SK-N-SH treated with all-trans-retinoic acid at 6 μM for 48 hours (cell line): ENCODE results near the gene FGF19.
"Not testable (repeated sequence)": the region's sequence is repeated elsewhere in the genome, so short reads cannot be mapped to it uniquely, and the experiment has no call there.

ENCODE experiments used
- TOX ChIP-seq: fragments of 250-450 bp; sonication (Bioruptor Pico); IDR thresholded peaks from 2 replicates; pipeline ENCODE4 v1.8.0; 2021; ENCODE audit warnings: mild to moderate bottlenecking, moderate library complexity, borderline replicate concordance
- ZNF8 ChIP-seq: fragments of 450-650 bp; formaldehyde crosslinking; IDR thresholded peaks from 2 replicates; pipeline ENCODE4 v1.5.0; 2020; ENCODE audit warnings: mild to moderate bottlenecking, moderate library complexity

DNA sequence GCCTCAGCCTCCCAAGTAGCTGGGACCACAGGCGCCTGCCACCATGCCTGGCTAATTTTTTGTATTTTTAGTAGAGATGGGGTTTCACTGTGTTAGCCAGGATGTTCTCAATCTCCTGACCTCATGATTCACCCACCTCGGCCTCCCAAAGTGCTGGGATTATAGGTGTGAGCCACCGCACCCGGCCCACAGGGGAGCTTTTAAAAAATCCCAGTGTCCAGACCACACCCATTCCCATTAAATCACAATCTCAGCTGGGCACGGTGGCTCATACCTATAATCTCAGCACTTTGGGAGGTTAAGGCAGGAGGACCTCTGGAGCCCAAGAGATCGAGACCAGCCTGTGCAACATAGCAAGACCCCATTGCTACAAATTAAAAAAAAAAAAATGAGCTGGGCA, 7.8 kb downstream of the FGF19 start:
- not testable (repeated sequence) for TF ChIP-seq TOX, ZNF8 (CRISPR knock-in tag)
